Fibroblast of skin of back (primary cell): ENCODE results near the gene MDN1.
"Not testable (repeated sequence)": the region's sequence is repeated elsewhere in the genome, so short reads cannot be mapped to it uniquely, and the experiment has no call there.

Experiments used
- DNase-seq: peaks from one replicate; pipeline ENCODE4 v3.0.0-alpha.2; 2013

MDN1 gene

DNA sequence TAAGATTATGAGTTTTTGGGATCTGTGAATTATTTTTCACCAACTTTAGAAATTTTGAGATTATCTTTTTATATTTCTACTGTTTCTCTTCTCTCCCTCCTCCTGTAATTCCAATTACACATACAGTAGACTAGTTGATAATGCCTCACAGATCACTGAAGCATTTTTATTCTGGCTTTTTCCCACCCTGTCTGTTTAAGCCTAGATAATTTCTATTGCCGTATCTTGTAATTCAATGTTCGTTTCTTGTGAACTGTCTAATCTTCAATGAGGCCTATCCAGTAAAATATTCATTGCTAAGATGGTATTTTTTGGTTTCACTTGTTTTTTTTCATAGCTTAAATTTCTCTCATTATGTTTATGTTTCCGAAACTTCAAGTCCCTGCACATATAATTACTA, 12.0 kb downstream of the MDN1 start:
- no peak for DNase-seq

DNA sequence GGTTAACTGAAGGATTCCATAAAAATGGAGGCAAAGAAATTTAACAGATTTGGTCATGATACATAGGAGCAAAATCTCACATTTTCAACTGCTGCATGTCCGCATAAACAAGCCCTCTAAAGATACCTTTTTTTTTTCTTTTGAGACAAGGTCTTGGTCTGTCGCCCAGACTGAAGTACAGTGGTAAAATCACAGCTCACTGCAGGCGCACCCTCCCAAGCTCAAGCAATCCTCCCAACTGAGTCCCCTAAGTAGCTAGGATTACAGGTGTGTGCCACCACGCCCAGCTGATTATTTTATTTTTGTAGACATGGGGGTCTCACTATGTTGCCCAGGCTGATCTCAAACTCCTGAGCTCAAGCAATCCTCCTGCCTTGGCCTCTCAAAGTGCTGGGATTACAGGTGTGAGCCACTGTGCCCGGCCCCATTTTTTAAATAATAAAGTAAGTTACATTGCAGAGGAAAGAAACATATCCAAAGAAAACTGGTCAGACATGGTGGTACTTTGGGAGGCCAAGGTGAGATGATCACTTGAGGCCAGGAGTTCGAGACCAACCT, 13.7 kb downstream of the MDN1 start:
- no peak for DNase-seq

DNA sequence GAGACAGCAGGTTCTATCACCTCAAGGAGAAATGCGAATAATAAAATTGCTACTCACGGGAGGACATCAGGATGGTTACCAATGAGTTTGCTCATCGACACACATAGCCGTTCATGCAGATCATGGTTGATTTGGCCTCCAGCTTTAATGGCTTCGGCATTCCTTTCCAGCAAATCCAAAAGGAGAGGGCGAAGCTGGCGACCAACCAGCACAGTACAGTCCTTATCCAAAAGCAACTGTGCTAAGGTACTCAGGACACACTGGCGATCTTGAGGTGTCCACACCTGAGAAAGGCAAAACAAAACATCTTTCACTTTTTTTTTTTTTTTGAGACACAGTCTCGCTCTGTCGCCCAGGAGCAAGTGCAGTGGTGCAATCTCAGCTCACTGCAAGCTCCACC, 16.3 kb downstream of the MDN1 start:
- no peak for DNase-seq

DNA sequence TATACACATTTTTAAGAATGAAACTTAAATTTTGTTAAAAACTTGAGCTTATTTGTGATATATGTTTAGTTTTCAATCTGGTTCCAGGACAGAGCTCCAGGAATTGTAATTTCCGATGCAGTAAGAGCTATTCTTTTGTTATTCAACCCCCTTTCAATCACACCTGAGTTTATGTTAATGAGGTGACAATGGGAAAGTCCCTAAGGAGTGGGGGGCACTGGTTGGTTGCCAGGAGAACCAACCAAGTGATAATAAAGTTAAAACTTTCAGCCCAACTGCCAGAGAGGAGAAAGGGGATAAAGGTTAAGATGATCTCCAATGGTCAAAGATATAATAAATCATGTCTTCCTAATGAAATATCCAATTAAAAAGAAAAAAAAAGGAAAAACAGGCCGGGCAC, 19.8 kb downstream of the MDN1 start:
- no peak for DNase-seq

DNA sequence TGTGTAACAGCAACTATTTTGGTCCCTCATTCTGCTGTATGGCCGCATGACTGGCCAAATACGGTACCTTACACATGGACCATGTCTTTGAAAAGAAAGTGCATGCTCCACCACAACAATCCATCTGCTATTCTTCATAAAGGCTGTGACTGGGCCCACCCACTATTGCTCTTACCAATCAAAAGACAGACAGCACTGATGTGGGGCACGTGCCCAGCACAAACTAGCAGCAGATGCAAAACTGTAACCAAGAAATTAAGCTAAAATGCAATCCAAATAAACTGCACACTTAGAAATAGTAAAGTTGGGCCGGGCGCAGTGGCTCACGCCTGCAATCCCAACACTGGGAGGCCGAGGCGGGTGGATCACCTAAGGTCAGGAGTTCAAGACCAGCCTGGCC, 20.5 kb downstream of the MDN1 start:
- no peak for DNase-seq

GRCh38 chr6:89797317-89797716, 22.3 kb downstream of the MDN1 start:
- DNase-seq, result no peak

DNA sequence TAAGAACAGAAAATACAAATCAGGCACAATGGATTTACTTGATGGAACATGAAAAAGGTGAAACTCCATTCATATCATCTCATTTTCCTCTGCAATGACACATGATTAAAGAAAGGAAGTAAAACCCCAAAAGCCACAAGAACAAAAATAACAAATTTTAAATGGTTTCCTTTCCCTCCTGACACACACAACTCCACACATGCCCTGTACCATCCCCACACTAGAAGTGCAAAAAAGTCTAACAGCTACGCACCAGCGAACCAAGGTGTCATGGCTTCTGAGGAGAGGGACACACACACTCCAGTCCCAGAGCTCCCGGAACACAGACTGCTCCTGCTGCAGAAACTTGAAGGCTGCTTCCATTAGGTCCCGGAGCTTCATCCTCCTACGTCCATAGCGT, 25.3 kb downstream of the MDN1 start:
- DNase-seq, result no peak

DNA sequence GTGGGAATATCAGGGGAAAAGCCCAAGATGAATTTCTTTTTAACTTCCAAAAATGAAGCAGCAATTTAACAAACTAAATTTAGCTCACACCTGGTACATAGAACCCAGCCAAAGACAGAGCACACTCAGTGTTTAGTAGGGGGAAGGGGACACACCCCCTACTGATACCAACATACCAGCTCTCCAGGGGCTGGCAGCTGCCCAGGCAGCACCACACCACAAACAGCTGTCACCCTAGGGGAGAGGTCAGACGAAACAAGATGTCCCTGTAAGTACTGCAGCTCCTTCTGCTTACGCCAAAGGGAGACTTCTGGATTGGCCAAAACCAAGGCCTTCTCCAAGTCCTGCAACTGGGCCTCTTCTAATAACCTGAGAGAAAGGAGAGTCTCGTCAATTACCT, 26.0 kb downstream of the MDN1 start:
- DNase-seq, result no peak

DNA sequence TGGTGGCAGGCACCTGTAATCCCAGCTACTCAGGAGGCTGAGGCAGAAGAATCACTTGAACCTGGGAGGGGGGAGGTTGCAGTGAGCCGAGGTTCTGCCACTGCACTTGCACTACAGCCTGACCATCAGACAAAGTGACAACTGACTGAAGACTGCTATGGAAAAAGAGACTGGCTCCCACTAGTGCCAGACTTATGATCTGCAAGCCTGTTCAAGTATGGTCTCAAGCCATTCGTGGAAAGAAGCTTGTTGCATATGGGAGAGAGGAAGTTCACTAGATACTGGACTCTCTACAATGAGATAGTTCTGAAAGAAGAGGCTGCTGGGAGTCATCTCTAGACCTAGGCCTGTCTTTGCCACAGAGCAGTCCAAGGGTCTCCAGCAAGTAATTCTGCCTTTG, 26.7 kb downstream of the MDN1 start:
- DNase-seq, result peak; percentile 19

GRCh38 chr6:89790403-89790802, 29.2 kb downstream of the MDN1 start:
- DNase-seq, result no peak

- no peak for DNase-seq
These were observed 29.6 kb downstream of the MDN1 start for GRCh38 chr6:89789980-89790379.

- no peak for DNase-seq
These were observed 31.8 kb downstream of the MDN1 start for GRCh38 chr6:89787660-89788328.

- no peak for DNase-seq
These were observed 32.6 kb downstream of the MDN1 start for GRCh38 chr6:89786970-89787369.

GRCh38 chr6:89784838-89785237, 34.8 kb downstream of the MDN1 start:
- DNase-seq, result no peak

DNA sequence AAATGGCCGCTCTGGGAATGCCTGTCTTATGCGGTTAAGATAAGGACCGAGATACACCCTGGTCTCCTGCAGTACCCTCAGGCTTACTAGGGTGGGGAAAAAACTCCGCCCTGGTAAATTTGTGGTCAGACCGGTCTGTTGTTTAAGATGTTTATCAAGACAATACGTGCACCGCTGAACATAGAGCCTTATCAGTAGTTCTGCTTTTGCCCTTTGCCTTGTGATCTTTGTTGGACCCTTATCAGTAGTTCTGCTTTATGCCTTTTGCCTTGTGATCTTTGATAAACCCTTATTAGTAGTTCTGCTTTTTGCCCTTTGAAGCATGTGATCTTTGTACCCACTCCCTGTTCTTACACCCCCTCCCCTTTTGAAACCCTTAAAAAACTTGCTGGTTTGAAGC, 36.3 kb downstream of the MDN1 start:
- not testable (repeated sequence) for DNase-seq

DNA sequence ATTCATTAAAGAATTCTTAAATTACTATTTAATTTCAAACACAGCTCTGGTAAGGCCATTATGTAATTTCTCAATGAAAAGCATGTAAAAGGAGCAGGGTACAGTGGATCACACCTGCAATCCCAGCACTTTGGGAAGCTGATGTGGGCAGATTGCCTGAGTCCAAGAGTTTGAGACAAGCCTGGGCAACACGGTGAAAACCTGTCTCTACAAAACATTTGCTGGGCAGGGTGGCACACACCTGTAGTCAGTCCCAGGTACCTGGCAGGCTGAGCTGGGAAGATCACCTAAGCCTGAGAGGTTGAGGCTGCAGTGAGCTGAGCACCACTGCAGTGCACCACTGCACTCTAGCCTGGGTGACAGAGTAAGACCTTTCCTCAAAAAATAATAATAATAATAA, 37.4 kb downstream of the MDN1 start:
- no peak for DNase-seq

GRCh38 chr6:89781070-89782034, 38.2 kb downstream of the MDN1 start:
- DNase-seq, result no peak

DNA sequence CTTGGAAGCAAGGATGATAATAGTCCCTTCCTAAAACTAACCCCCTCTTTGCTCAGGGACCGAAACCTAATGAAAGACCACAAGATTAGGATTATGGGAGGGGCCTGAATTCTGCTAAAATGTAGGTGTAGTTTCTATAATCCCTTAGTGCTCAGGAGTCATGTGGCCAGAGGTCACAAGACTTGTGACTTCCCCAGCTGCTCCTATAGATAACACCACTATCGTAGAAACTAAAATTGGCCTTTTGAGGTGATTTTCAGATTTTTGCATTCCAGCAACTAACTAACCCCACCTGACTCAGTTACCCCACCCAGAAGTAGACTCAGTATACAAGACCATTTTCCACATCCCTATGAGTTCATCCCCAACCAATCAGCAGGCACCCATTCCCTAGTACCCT, 42.1 kb downstream of the MDN1 start:
- no peak for DNase-seq

- DNase-seq, result no peak
These were observed 42.9 kb downstream of the MDN1 start for GRCh38 chr6:89776583-89777233.

GRCh38 chr6:89775150-89775549, 44.4 kb downstream of the MDN1 start:
- DNase-seq, result peak; percentile 17

DNA sequence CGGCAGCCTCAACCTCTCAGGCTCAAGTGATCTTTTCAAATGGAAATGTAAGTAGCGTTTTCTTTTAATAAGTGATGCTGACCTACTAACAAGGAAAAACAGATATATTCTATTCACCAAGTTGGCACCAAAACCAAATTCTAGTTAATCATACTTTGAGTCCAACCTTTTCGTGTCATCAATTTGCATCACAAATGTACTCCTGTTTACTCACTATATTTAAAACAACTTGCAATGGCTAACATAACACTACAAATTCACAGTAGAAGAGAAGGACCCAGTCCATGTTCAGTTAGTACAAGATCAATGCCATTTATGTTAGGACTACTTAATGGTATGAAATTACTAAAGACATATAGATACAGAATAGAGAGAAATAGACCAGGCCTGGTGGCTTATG, 50.0 kb downstream of the MDN1 start:
- no peak for DNase-seq

GRCh38 chr6:89768324-89768723, 51.3 kb downstream of the MDN1 start:
- no peak for DNase-seq

GRCh38 chr6:89763550-89763949, 56.0 kb downstream of the MDN1 start:
- no peak for DNase-seq
